Upper lobe of right lung (tissue), 1 donor: ENCODE measurements around the gene C5orf47. TPM values are rescaled to one million over a fixed set of nuclear protein-coding genes. Genes with fewer than 3 reads are reported as not detected.

Source experiments
- ATAC-seq: fragments of 200-7000 bp; cut with Tn5 transposase; one replicate; pipeline ENCODE4 v1.9.1; 2020; ENCODE audit warnings: mild to moderate bottlenecking, moderate library complexity
- DNase-seq: peaks from one replicate; pipeline ENCODE4 v3.0.0-alpha.2; 2020
- H3K27ac ChIP-seq: fragments of 200-600 bp; one replicate; pipeline ENCODE4 v1.8.0; 2022
- H3K27me3 ChIP-seq: fragments of 200-600 bp; one replicate; pipeline ENCODE4 v1.8.0; 2022; ENCODE audit warnings: mild to moderate bottlenecking
- H3K36me3 ChIP-seq: fragments of 200-600 bp; one replicate; pipeline ENCODE4 v1.8.0; 2022
- H3K4me1 ChIP-seq: fragments of 200-600 bp; one replicate; pipeline ENCODE4 v1.8.0; 2022
- H3K4me3 ChIP-seq: fragments of 200-600 bp; one replicate; pipeline ENCODE4 v1.8.0; 2022; ENCODE audit warnings: mild to moderate bottlenecking
- H3K9me3 ChIP-seq: fragments of 200-600 bp; one replicate; pipeline ENCODE4 v1.8.0; 2022
- intact Hi-C: fragments of 100-400 bp; cut with DNase I; formaldehyde crosslinking; loops from one replicate; pipeline ENCODE4 v1.11.0; 2022
- long read RNA-seq: library from polyadenylated mRNA; unstranded; transcript quantifications from one replicate; pipeline ENCODE4 v2.0.0, GENCODE V29; 2021
- total RNA-seq: library from RNA; stranded (reverse); fragmentation: NEBNext Ultra II Directional; extraction: Animal tissue kit (Norgen Biotek cat#: 25700); gene quantifications from one replicate; pipeline ENCODE4 v1.2.1, GENCODE V29; 2021
- TF ChIP-seq, protein P1 (sequence below): fragments of 200-600 bp; IDR thresholded peaks from one replicate; pipeline ENCODE4 v1.8.0; 2022; ENCODE audit warnings: antibody characterized with exemption
- donor health status: DM: no; HTN: yes; CAD: no; lungs with severe emphysema.

C5orf47 gene, protein sequence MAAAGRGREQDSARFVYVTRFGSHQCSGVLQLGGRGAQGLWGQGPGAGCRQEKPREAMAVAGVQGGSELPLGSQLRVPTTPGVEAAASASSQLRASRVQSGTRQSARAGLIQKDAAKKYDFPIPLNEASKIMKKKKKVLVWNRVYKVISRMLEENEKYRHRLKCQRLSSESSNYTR
- total RNA-seq = not detected
- long read RNA-seq = 0 reads

DNA sequence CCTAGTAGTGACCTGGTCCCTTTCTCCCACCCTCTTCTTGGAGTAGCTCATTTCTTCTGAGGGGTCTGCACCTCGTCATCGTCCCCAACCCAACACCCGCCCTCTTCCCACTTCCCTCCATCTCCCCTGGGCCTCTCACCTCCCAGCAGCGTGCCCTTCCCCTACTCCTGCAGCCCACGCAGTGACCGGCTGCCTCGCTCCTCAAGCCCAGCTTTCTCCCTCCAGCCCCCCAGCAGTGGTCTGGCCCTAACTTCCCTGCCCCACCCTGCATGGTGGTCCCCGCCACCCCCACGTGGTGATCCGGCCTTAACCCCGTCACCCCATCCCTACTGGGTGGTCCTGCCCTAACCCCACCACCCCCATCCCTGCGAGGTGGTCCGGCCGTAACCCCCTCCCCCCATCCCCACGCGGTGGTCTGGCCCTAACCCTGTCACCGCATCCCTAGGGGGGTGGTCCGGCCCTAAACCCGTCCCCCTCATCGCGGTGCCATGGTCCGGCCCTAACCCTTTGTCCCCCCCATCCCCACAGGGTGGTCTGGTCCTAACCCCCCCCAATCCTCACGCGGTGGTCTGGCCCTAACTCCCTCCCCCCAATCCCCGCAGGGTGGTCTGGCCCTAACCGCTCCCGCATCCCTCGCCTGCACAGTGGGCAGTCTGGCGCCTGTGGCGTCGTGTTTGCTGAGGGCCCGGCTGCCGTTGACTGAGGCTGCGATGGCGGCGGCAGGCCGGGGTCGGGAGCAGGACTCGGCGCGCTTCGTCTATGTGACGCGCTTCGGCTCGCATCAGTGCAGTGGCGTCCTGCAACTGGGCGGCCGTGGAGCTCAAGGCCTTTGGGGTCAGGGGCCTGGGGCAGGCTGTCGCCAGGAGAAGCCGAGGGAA is at the start of gene C5orf47:
C5orf47 (plus strand) TSS at position 617 of the 878 bp plus-strand sequence; CDS start at position 711, 94 bp downstream.
- H3K9me3 ChIP-seq = no peaks in the 10 kb centered on the region
- ATAC-seq = peak; percentile 42
- TF ChIP-seq, protein P1, sequence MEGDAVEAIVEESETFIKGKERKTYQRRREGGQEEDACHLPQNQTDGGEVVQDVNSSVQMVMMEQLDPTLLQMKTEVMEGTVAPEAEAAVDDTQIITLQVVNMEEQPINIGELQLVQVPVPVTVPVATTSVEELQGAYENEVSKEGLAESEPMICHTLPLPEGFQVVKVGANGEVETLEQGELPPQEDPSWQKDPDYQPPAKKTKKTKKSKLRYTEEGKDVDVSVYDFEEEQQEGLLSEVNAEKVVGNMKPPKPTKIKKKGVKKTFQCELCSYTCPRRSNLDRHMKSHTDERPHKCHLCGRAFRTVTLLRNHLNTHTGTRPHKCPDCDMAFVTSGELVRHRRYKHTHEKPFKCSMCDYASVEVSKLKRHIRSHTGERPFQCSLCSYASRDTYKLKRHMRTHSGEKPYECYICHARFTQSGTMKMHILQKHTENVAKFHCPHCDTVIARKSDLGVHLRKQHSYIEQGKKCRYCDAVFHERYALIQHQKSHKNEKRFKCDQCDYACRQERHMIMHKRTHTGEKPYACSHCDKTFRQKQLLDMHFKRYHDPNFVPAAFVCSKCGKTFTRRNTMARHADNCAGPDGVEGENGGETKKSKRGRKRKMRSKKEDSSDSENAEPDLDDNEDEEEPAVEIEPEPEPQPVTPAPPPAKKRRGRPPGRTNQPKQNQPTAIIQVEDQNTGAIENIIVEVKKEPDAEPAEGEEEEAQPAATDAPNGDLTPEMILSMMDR = no peak
- H3K27me3 ChIP-seq = no peaks in the 10 kb centered on the region
- H3K4me1 ChIP-seq = no peaks in the 10 kb centered on the region
- intact Hi-C loops = no loop called here
- H3K36me3 ChIP-seq = no peaks in the 10 kb centered on the region
- no peak within 1 kb of the TSS for H3K27ac ChIP-seq
- H3K4me3 ChIP-seq = no peak within 1 kb of the TSS
- no peak for DNase-seq

DNA sequence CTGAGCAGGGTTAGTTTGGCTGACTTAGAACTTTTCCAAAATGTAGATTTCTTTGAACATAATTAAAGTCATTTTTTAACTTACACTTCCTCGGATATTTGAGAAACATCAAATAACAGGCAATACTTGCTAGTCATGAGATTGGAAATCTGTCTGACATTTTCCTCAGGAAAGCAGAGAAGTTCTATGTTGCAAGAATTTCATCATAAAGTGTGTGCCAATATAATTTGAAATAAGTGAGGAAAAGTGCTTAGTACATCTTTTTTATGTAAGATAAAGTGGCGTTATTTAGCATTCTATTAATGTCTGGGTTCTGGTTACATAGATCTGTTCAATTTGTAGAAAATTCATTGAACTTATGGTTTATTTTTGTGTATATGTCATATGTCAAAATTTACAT is 48.7 kb upstream of the C5orf47 start:
- DNase-seq (no peak), ATAC-seq (no peak)
- peaks cover 6% of the 10 kb centered on the region for H3K36me3 ChIP-seq
- no peak overlapping the region for H3K4me3 ChIP-seq
- H3K27me3 ChIP-seq = no peaks in the 10 kb centered on the region
- intact Hi-C loops = no loop called here
- no peaks in the 10 kb centered on the region for H3K9me3 ChIP-seq
- H3K4me1 ChIP-seq = peaks cover 53% of the 10 kb centered on the region
- no peak overlapping the region for H3K27ac ChIP-seq
- TF ChIP-seq, protein P1 = no peak

DNA sequence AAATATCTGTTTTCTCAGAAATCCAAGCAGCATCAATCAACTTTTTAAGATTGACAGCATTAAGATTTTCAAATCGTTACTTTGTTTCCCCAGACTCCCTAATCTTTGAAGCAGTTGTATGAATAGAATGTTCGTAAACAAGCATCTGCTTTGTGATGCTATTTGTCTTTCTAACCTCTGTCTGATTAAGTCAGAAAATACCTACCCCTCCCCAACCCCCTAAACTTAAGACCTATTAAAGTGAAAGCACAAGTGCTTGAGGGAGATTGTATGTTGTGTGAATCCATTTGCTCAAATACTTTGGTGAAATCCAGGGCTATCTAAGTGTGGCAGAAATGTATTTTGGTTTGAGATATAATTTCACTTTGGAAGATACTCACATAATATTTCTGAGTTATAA is 47.9 kb upstream of the C5orf47 start:
- Histone ChIP-seq H3K4me3 (no peak overlapping the region), H3K4me1 (peaks cover 53% of the 10 kb centered on the region)
- no peak for ATAC-seq

DNA sequence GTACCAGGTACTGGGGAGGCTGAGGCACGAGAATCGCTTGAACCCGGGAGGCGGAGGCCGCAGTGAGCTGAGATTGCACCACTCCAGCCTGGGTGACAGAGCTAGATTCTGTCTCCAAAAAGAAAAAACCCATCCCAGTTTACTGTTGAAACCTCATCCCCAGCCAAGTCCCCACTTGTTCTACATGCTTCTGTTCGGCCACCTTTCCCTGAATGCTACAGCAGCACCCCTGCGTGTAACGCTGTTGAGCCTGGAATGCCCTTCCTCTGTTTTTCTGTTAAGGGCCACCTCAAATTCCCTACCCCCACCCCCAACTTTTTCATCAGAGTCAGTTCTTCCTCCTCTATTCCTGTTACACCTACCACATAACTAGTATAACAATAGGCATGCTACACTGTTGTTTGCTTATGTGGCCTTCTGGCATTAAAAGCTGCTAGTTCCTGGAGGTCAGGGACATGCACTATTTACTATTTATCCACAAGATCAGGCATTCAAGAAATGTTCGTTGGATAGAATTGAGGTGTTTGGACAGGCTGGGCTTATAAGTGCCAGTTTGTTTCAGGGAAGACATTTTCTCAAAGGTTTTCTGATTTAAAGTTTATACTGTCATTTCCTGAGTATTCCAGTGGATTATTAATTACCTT is 47.1 kb upstream of the C5orf47 start:
- TF ChIP-seq, protein P1 = no peak
- Histone ChIP-seq H3K4me3 (no peak overlapping the region), H3K36me3 (peaks cover 22% of the 10 kb centered on the region), H3K4me1 (peaks cover 53% of the 10 kb centered on the region), H3K27me3 (no peaks in the 10 kb centered on the region), H3K9me3 (no peaks in the 10 kb centered on the region), H3K27ac (peak overlapping the region; percentile 11)
- intact Hi-C loops = no loop called here
- no peak for DNase-seq
- peak; percentile 59 for ATAC-seq

More for the DNA sequence above, 47.9 kb upstream of the C5orf47 start:
- H3K27ac ChIP-seq = peak overlapping the region; percentile 11
- peaks cover 14% of the 10 kb centered on the region for H3K36me3 ChIP-seq
- H3K27me3 ChIP-seq = no peaks in the 10 kb centered on the region
- intact Hi-C loops = no loop called here
- TF ChIP-seq, protein P1 = no peak
- no peaks in the 10 kb centered on the region for H3K9me3 ChIP-seq
- DNase-seq = no peak

DNA sequence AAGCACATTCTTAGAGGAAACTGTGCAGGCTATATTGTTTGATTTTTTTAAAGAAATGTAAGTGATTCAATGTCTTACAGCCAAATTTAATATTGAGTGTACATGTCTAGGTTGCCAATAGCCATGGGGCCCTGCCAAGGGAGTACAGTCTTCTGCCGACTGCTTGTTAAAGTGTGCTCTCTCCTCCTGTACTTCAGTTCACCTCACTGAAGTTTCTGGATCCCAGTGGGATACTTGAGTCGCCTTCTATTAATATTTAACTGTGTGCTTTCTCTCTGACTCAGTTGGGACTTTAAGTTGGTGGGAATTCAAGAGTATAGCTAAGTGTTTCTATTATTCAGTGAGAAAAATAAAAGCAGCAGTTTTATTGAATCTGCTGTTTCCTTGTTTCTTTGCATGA is 44.5 kb upstream of the C5orf47 start:
- Histone ChIP-seq H3K27ac (no peak overlapping the region), H3K9me3 (no peaks in the 10 kb centered on the region), H3K36me3 (peaks cover 49% of the 10 kb centered on the region), H3K4me1 (peaks cover 53% of the 10 kb centered on the region), H3K4me3 (no peak overlapping the region), H3K27me3 (no peaks in the 10 kb centered on the region)
- DNase-seq (no peak), ATAC-seq (peak; percentile 77)
- intact Hi-C loops = no loop called here
- TF ChIP-seq, protein P1 = no peak
